Upper lobe of left lung (tissue), 6 donors: ENCODE measurements around the gene PDPK1. TPM values are rescaled to one million over a fixed set of nuclear protein-coding genes. Genes with fewer than 3 reads are reported as not detected.

Source experiments
- ATAC-seq, 2 donors: fragments of 200-7000 bp; cut with Tn5 transposase; one replicate each; pipeline ENCODE4 v1.9.1; 2022; ENCODE audit warnings: mild to moderate bottlenecking in 2 of 2, moderate library complexity in 2 of 2; ENCODE audit not compliant: low FRiP score in 2 of 2
- DNase-seq, 2 donors: peaks; one replicate each; pipeline ENCODE4 v3.0.0-alpha.2; 2019 to 2020
- H3K27ac ChIP-seq, 4 donors: fragments of 200-600 bp; sonication (generic); one replicate each; pipeline ENCODE4 v1.5.1; 2016 to 2019
- H3K27me3 ChIP-seq, 4 donors: fragments of 200-600 bp; sonication (generic); one replicate each; pipeline ENCODE4 v1.5.1; 2017 to 2019
- H3K36me3 ChIP-seq, 4 donors: fragments of 200-600 bp; sonication (generic); one replicate each; pipeline ENCODE4 v1.5.1; 2016 to 2019
- H3K4me1 ChIP-seq, 4 donors: fragments of 200-600 bp; sonication (generic); one replicate each; pipeline ENCODE4 v1.5.1; 2018 to 2019
- H3K4me3 ChIP-seq, 4 donors: fragments of 200-600 bp; sonication (generic); one replicate each; pipeline ENCODE4 v1.5.1; 2017 to 2019; ENCODE audit warnings: mild to moderate bottlenecking in 2 of 4, moderate library complexity in 1 of 4
- H3K9me3 ChIP-seq, 4 donors: fragments of 200-600 bp; sonication (generic); one replicate each; pipeline ENCODE4 v1.5.1; 2018 to 2019
- CTCF ChIP-seq, 6 experiments: fragments of 450-650 bp in 4 of 6; fragments of 200-600 bp in 2 of 6; sonication (generic) in 2 of 6; IDR thresholded peaks; one replicate each; pipeline ENCODE4 v1.5.1; 2016 to 2019; ENCODE audit warnings: antibody characterized with exemption in 6 of 6
- EP300 ChIP-seq, 4 donors: sonication (generic); formaldehyde crosslinking; IDR thresholded peaks; one replicate each; pipeline ENCODE4 v1.5.1; 2017; ENCODE audit warnings: antibody characterized with exemption in 4 of 4, control low read depth in 2 of 4
- POLR2A ChIP-seq, 4 donors: fragments of 450-650 bp; IDR thresholded peaks; one replicate each; pipeline ENCODE4 v1.5.1; 2016 to 2017; ENCODE audit warnings: antibody characterized with exemption in 4 of 4, mild to moderate bottlenecking in 2 of 4
- POLR2AphosphoS5 ChIP-seq, 2 donors: sonication (generic); formaldehyde crosslinking; IDR thresholded peaks; one replicate each; pipeline ENCODE4 v1.5.1; 2017; ENCODE audit warnings: antibody characterized with exemption in 2 of 2
- WGBS, 2 donors: methylation state at CpG; one replicate each; pipeline ENCODE4 v1.1.5; 2017 to 2018; 5-methylcytosine and 5-hydroxymethylcytosine counted together
- total RNA-seq, 6 donors: library from RNA; depleted of rRNA in 4 of 6; stranded (reverse); fragments of >200 nt in 4 of 6; gene quantifications; one replicate each; pipeline versions ENCODE4 v1.1.0 to v1.2.1, GENCODE V29; 2016 to 2021
- donor health status: DM: no; HTN: no; CAD: no; lungs with moderate emphysema.
- donor health status: DM: no; HTN: yes; CAD: no; lungs with severe emphysema.

Gene PDPK1
- total RNA-seq, 6 donors from 2014 or later, result 39.4 to 83.1 (median 67.2) TPM

GRCh38 chr16:2587891-2588565 is 50.2 kb downstream of the PDPK1 start:
- H3K4me3 ChIP-seq, result no peak overlapping the region
- H3K9me3 ChIP-seq, result no peaks in the 10 kb centered on the region
- DNase-seq, result peak in 1 of 2 donors; percentile 33
- H3K27me3 ChIP-seq, result no peaks in the 10 kb centered on the region
- no peak for TF ChIP-seq EP300 (IDR thresholded peaks at IDR 0.05)
- TF ChIP-seq CTCF (IDR thresholded peaks at IDR 0.05), result no peak
- no peak for TF ChIP-seq POLR2AphosphoS5 (IDR thresholded peaks at IDR 0.05)
- no peak for TF ChIP-seq POLR2A (IDR thresholded peaks at IDR 0.05)
- H3K4me1 ChIP-seq, result no peaks in the 10 kb centered on the region
- peaks cover 23 to 81% (median 65%) of the 10 kb centered on the region in 4 donors for H3K36me3 ChIP-seq
- no peak for ATAC-seq
- H3K27ac ChIP-seq, result no peak overlapping the region
- 92 to 96% methylated on average over 7 to 14 of the region's 14 CpGs for whole genome bisulfite sequencing, 2 donors

- Histone ChIP-seq H3K27ac (no peak overlapping the region), H3K4me3 (no peak overlapping the region), H3K27me3 (no peaks in the 10 kb centered on the region), H3K36me3 (peaks cover 21 to 91% (median 58%) of the 10 kb centered on the region in 4 donors), H3K4me1 (no peaks in the 10 kb centered on the region), H3K9me3 (no peaks in the 10 kb centered on the region)
- no peak for DNase-seq
- no peak for ATAC-seq
- TF ChIP-seq EP300 (IDR thresholded peaks at IDR 0.05) (no peak), POLR2A (IDR thresholded peaks at IDR 0.05) (no peak), POLR2AphosphoS5 (IDR thresholded peaks at IDR 0.05) (no peak), CTCF (IDR thresholded peaks at IDR 0.05) (no peak)
- WGBS, 2 donors, result 96 to 97% methylated on average over 15 of the region's 15 CpGs
Observed at GRCh38 chr16:2591476-2592240, 53.8 kb downstream of the PDPK1 start.

- Histone ChIP-seq H3K36me3 (peaks cover 20 to 91% (median 60%) of the 10 kb centered on the region in 4 donors), H3K27ac (no peak overlapping the region), H3K4me3 (no peak overlapping the region), H3K4me1 (no peaks in the 10 kb centered on the region), H3K27me3 (no peaks in the 10 kb centered on the region), H3K9me3 (no peaks in the 10 kb centered on the region)
- ATAC-seq (no peak), DNase-seq (peak in 1 of 2 donors; percentile 69)
- TF ChIP-seq POLR2AphosphoS5 (IDR thresholded peaks at IDR 0.05), result no peak
- TF ChIP-seq EP300 (IDR thresholded peaks at IDR 0.05), result no peak
- no peak for TF ChIP-seq POLR2A (IDR thresholded peaks at IDR 0.05)
- no peak for TF ChIP-seq CTCF (IDR thresholded peaks at IDR 0.05)
- WGBS, 2 donors, result 94 to 96% methylated on average over 10 to 15 of the region's 16 CpGs
Observed at GRCh38 chr16:2592786-2593185, 55.0 kb downstream of the PDPK1 start.

- DNase-seq, result no peak
- peak in 1 of 2 donors; percentile 21 for ATAC-seq
- peaks cover 22 to 80% (median 50%) of the 10 kb centered on the region in 4 donors for H3K36me3 ChIP-seq
Observed at GRCh38 chr16:2595393-2596205, 57.8 kb downstream of the PDPK1 start.

More at GRCh38 chr16:2595393-2596205, 57.8 kb downstream of the PDPK1 start:
- no peak for TF ChIP-seq EP300 (IDR thresholded peaks at IDR 0.05)
- TF ChIP-seq POLR2A (IDR thresholded peaks at IDR 0.05), result no peak
- TF ChIP-seq CTCF (IDR thresholded peaks at IDR 0.05), result no peak
- no peak for TF ChIP-seq POLR2AphosphoS5 (IDR thresholded peaks at IDR 0.05)
- WGBS, 2 donors, result 92 to 97% methylated on average over 27 of the region's 27 CpGs
- no peak overlapping the region for H3K4me3 ChIP-seq
- H3K27ac ChIP-seq, result no peak overlapping the region
- H3K9me3 ChIP-seq, result no peaks in the 10 kb centered on the region
- no peaks in the 10 kb centered on the region for H3K27me3 ChIP-seq
- no peaks in the 10 kb centered on the region for H3K4me1 ChIP-seq
